GM20000 (cell line): Measurements from ENCODE around the gene ROM1.
"Not testable (repeated sequence)": the region's sequence is repeated elsewhere in the genome, so short reads cannot be mapped to it uniquely, and the experiment has no call there.

Experiments used
- DNase-seq: peaks from one replicate; pipeline ENCODE4 v3.0.0; 2012; ENCODE audit warnings: low spot score
- TF ChIP-seq, protein P1 (sequence below): IDR thresholded peaks from 2 replicates; pipeline ENCODE4 v1.5.1; 2012; ENCODE audit warnings: mild to moderate bottlenecking, control low read depth; ENCODE audit errors: extremely low read depth, missing control alignments

Gene ROM1

GRCh38 chr11:62578541-62578940 is 34.5 kb upstream of the ROM1 start:
- TF ChIP-seq, protein P1, sequence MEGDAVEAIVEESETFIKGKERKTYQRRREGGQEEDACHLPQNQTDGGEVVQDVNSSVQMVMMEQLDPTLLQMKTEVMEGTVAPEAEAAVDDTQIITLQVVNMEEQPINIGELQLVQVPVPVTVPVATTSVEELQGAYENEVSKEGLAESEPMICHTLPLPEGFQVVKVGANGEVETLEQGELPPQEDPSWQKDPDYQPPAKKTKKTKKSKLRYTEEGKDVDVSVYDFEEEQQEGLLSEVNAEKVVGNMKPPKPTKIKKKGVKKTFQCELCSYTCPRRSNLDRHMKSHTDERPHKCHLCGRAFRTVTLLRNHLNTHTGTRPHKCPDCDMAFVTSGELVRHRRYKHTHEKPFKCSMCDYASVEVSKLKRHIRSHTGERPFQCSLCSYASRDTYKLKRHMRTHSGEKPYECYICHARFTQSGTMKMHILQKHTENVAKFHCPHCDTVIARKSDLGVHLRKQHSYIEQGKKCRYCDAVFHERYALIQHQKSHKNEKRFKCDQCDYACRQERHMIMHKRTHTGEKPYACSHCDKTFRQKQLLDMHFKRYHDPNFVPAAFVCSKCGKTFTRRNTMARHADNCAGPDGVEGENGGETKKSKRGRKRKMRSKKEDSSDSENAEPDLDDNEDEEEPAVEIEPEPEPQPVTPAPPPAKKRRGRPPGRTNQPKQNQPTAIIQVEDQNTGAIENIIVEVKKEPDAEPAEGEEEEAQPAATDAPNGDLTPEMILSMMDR: no peak
- no peak for DNase-seq

GRCh38 chr11:62579252-62579651 is 33.8 kb upstream of the ROM1 start:
- TF ChIP-seq, protein P1: no peak
- DNase-seq: no peak

GRCh38 chr11:62580959-62581715 is 31.9 kb upstream of the ROM1 start:
- TF ChIP-seq, protein P1: no peak
- no peak for DNase-seq

GRCh38 chr11:62581735-62582134 is 31.3 kb upstream of the ROM1 start:
- DNase-seq: not testable (repeated sequence)

- not testable (repeated sequence) for DNase-seq
These were observed 27.7 kb upstream of the ROM1 start for GRCh38 chr11:62585356-62585755.

GRCh38 chr11:62588966-62589637 is 24.0 kb upstream of the ROM1 start:
- TF ChIP-seq, protein P1: no peak
- DNase-seq: no peak

DNA sequence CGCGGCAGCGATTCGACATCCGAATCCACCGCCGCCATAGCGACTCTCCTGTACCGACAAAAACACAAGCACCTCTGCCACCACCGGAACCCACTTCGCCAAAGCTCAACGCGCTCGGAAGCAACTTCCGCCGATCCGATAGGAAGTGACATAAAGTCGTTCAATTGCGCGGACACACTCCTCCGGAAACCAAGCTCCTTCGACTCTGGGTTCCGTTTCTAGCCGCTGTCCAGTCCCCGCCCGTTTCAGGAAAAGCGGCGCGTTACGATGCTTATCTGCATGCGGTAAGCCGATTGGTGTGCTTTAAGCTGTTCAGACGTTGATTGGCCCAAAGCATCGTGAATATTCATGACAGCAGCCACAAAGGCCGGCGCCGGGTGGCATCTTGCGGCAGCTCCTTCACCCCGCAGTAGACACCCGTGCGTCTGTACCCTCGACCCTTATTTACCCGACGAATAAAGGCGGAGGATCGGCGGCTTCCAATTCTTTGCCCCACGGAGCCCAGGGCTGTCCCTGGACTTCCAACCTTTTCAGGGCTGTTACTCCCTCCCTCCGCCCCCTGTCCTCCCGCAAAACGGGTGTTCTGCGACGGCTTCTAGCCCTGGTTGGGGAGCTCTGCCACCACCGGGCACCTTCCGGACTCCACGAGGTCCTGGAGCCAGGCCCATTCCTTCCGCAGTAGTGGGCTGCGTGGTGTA is 21.5 kb upstream of the ROM1 start, which contains the start of gene TUT1:
TUT1 (minus strand) TSS at position 76 of the 698 bp plus-strand sequence; CDS start at position 38, 38 bp downstream.
- DNase-seq: peak; percentile 88
- TF ChIP-seq, protein P1: no peak

- TF ChIP-seq, protein P1: no peak
These were observed 20.8 kb upstream of the ROM1 start for GRCh38 chr11:62592146-62592815.

More at GRCh38 chr11:62592146-62592815, 20.8 kb upstream of the ROM1 start:
- no peak for DNase-seq
